HG02588 (cell line): ENCODE measurements around the gene PRDX4.
"Not testable (repeated sequence)": the region's sequence is repeated elsewhere in the genome, so short reads cannot be mapped to it uniquely, and the experiment has no call there.

Experiments
- ATAC-seq: cut with Tn5 transposase; IDR thresholded peaks from one replicate; pipeline ENCODE4 v1.9.1; 2021; ENCODE audit warnings: mild to moderate bottlenecking, moderate library complexity; ENCODE audit not compliant: unreplicated experiment

Gene PRDX4

GRCh38 chrX:23667239-23668177, at the start of gene PRDX4:
TSS of gene PRDX4 (plus strand) at chrX:23667493. CDS start at chrX:23667571, 78 bp downstream.
- ATAC-seq = peak; percentile 60

- no peak for ATAC-seq
These were observed 45.5 kb upstream of the PRDX4 start for GRCh38 chrX:23621621-23622265.

- no peak for ATAC-seq
These were observed 43.5 kb upstream of the PRDX4 start for GRCh38 chrX:23623797-23624196.

- ATAC-seq = no peak
These were observed 40.6 kb upstream of the PRDX4 start for GRCh38 chrX:23626651-23627050.

GRCh38 chrX:23628131-23628530, 39.2 kb upstream of the PRDX4 start:
- no peak for ATAC-seq

- no peak for ATAC-seq
These were observed 36.2 kb upstream of the PRDX4 start for GRCh38 chrX:23631136-23631535.

- ATAC-seq = no peak
These were observed 33.3 kb upstream of the PRDX4 start for GRCh38 chrX:23633834-23634580.

- ATAC-seq = no peak
These were observed 30.1 kb upstream of the PRDX4 start for GRCh38 chrX:23637187-23637586.

GRCh38 chrX:23643020-23643419, 24.3 kb upstream of the PRDX4 start:
- no peak for ATAC-seq

GRCh38 chrX:23644744-23645143, 22.5 kb upstream of the PRDX4 start:
- no peak for ATAC-seq

GRCh38 chrX:23656091-23656490, 11.2 kb upstream of the PRDX4 start:
- no peak for ATAC-seq

- no peak for ATAC-seq
These were observed 10.6 kb upstream of the PRDX4 start for GRCh38 chrX:23656684-23657083.

- ATAC-seq = no peak
These were observed 8.0 kb upstream of the PRDX4 start for GRCh38 chrX:23659339-23659738.

GRCh38 chrX:23660083-23660765, 7.1 kb upstream of the PRDX4 start:
- ATAC-seq = not testable (repeated sequence)

GRCh38 chrX:23660766-23661132, 6.5 kb upstream of the PRDX4 start:
- ATAC-seq = no peak

- no peak for ATAC-seq
These were observed 5.6 kb upstream of the PRDX4 start for GRCh38 chrX:23661671-23662070.

GRCh38 chrX:23662187-23662586, 5.1 kb upstream of the PRDX4 start:
- ATAC-seq = peak; percentile 53

GRCh38 chrX:23662853-23663252, 4.4 kb upstream of the PRDX4 start:
- peak; percentile 40 for ATAC-seq

- ATAC-seq = no peak
These were observed 2.8 kb upstream of the PRDX4 start for GRCh38 chrX:23664496-23664895.

- ATAC-seq = no peak
These were observed 1.0 kb upstream of the PRDX4 start for GRCh38 chrX:23666282-23666681.

- no peak for ATAC-seq
These were observed 1.0 kb downstream of the PRDX4 start for GRCh38 chrX:23668335-23668734.
